Spleen (tissue), 11 donors: ENCODE data around the gene CMSS1. TPM values are rescaled to one million over a fixed set of nuclear protein-coding genes. Genes with fewer than 3 reads are reported as not detected.

Experiments used
- DNase-seq: peaks from one replicate; pipeline ENCODE4 v3.0.0-alpha.2; 2020
- H3K27ac ChIP-seq, 8 donors: fragments of 200-600 bp; sonication (generic) in 7 of 8; 1 replicate in 4 of 8; 2 replicates in 4 of 8; pipeline versions ENCODE4 v1.5.0 to v1.8.0; 2016 to 2021; ENCODE audit warnings: inconsistent platforms in 4 of 8, mild to moderate bottlenecking in 4 of 8, moderate library complexity in 1 of 8
- H3K27me3 ChIP-seq, 7 donors: fragments of 200-600 bp; sonication (generic) in 6 of 7; replicated peaks in 1 of 7; 1 replicate in 4 of 7; 2 replicates in 3 of 7; pipeline versions ENCODE4 v1.5.0 to v1.8.0; 2016 to 2021; ENCODE audit warnings: inconsistent platforms in 3 of 7, mild to moderate bottlenecking in 1 of 7
- H3K36me3 ChIP-seq, 6 donors: fragments of 200-600 bp; sonication (generic) in 5 of 6; 1 replicate in 4 of 6; 2 replicates in 2 of 6; pipeline versions ENCODE4 v1.5.0 to v1.8.0; 2016 to 2021; ENCODE audit warnings: inconsistent platforms in 2 of 6
- H3K4me1 ChIP-seq, 6 donors: fragments of 200-600 bp; sonication (generic) in 5 of 6; 1 replicate in 3 of 6; 2 replicates in 3 of 6; pipeline versions ENCODE4 v1.5.0 to v1.8.0; 2016 to 2021; ENCODE audit warnings: inconsistent platforms in 3 of 6
- H3K4me3 ChIP-seq, 8 donors: fragments of 200-600 bp; sonication (generic) in 7 of 8; 1 replicate in 4 of 8; 2 replicates in 4 of 8; pipeline versions ENCODE4 v1.5.0 to v1.8.0; 2016 to 2021; ENCODE audit warnings: inconsistent platforms in 4 of 8, mild to moderate bottlenecking in 4 of 8, moderate library complexity in 2 of 8
- H3K9me3 ChIP-seq, 8 donors: fragments of 200-600 bp; sonication (generic) in 7 of 8; 1 replicate in 4 of 8; 2 replicates in 4 of 8; pipeline versions ENCODE4 v1.5.0 to v1.8.0; 2016 to 2021; ENCODE audit warnings: inconsistent platforms in 4 of 8
- POLR2A ChIP-seq, 3 donors: fragments of 450-650 bp; IDR thresholded peaks; one replicate each; pipeline ENCODE4 v1.5.1; 2017; ENCODE audit warnings: antibody characterized with exemption in 3 of 3, mild to moderate bottlenecking in 1 of 3
- POLR2AphosphoS5 ChIP-seq, 3 donors: sonication (generic); formaldehyde crosslinking; IDR thresholded peaks; one replicate each; pipeline ENCODE4 v1.5.1; 2017; ENCODE audit warnings: antibody characterized with exemption in 3 of 3
- WGBS, 5 donors: extraction: QIAGEN DNeasy Blood & Tissue Kit in 3 of 5; methylation state at CpG; one replicate each; pipeline versions ENCODE4 v1.1.5 to v1.1.7; 2013 to 2018; 5-methylcytosine and 5-hydroxymethylcytosine counted together
- intact Hi-C: fragments of 100-400 bp; cut with DNase I; formaldehyde crosslinking; loops from one replicate; pipeline ENCODE4 v1.15.0; 2023; ENCODE audit warnings: low total_unique reads
- polyA plus RNA-seq, 3 donors: library from polyadenylated mRNA; stranded (reverse); fragments of 200-250 nt; gene quantifications; one replicate each; pipeline ENCODE4 v1.2.1, GENCODE V29; 2013
- total RNA-seq, 7 donors: library from RNA; depleted of rRNA in 3 of 7; stranded (reverse); fragments of >200 nt in 3 of 7; fragmentation: NEBNext Ultra II Directional in 4 of 7; extraction: Animal tissue kit (Norgen Biotek cat#: 25700) in 4 of 7; gene quantifications; one replicate each; pipeline versions ENCODE4 v1.1.0 to v1.2.1, GENCODE V29; 2016 to 2021
- TF ChIP-seq, protein P1 (sequence below), 11 experiments: fragments of 200-600 bp in 7 of 11; fragments of 450-650 bp in 4 of 11; sonication (generic) in 4 of 11; IDR thresholded peaks in 8 of 11; conservative IDR thresholded peaks in 3 of 11; 1 replicate in 7 of 11; 2 replicates in 4 of 11; pipeline versions ENCODE4 v1.4.0 to v1.8.0; 2016 to 2021; ENCODE audit warnings: antibody characterized with exemption in 11 of 11, inconsistent platforms in 4 of 11, mild to moderate bottlenecking in 1 of 11
- donor health status: healthy with polysubstance abuse.
- donor health status: DM: no; HTN: no; CAD: no; lungs with moderate emphysema.
- donor health status: DM: no; HTN: no; CAD: no.
- donor health status: Bipolar disorder and iron deficiency.
- donor health status: healthy.
- donor health status: DM: no; HTN: no; CAD: no.
- donor health status: DM: yes; HTN: yes; CAD: no.

CMSS1 gene
- total and polyA plus RNA-seq, 10 donors, result 6.9 to 30.1 (median 20.0) TPM

DNA sequence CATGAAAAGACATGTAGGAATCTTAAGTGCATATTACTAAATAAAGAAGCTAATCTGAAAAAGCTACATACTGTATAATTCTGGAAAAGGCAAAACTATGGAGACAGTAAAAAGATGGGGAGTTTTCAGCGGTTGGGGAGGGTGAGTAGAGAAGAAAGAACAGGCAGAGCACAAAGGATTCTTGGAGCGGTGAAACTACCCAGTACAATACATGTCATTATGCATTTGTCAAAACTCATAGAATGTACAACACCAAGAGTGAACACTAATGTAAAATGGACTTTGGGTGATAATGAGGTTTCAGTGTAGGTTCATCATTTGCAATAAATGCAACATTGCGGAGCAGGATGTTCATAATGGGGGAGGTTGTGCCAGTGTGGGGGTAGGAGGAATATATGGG lies 45.5 kb upstream of the CMSS1 start:
- intact Hi-C loops, result no loop called here
- Histone ChIP-seq H3K9me3 (no peaks in the 10 kb centered on the region), H3K4me1 (no peaks in the 10 kb centered on the region), H3K36me3 (no peaks in the 10 kb centered on the region), H3K4me3 (no peak overlapping the region), H3K27ac (no peak overlapping the region), H3K27me3 (peaks cover 0 to 7% (median 0%) of the 10 kb centered on the region in 7 donors)
- no peak for DNase-seq
- 89 to 93% (median 92%) methylated on average over 3 of the region's 3 CpGs for WGBS, 5 donors
- TF ChIP-seq, protein P1, sequence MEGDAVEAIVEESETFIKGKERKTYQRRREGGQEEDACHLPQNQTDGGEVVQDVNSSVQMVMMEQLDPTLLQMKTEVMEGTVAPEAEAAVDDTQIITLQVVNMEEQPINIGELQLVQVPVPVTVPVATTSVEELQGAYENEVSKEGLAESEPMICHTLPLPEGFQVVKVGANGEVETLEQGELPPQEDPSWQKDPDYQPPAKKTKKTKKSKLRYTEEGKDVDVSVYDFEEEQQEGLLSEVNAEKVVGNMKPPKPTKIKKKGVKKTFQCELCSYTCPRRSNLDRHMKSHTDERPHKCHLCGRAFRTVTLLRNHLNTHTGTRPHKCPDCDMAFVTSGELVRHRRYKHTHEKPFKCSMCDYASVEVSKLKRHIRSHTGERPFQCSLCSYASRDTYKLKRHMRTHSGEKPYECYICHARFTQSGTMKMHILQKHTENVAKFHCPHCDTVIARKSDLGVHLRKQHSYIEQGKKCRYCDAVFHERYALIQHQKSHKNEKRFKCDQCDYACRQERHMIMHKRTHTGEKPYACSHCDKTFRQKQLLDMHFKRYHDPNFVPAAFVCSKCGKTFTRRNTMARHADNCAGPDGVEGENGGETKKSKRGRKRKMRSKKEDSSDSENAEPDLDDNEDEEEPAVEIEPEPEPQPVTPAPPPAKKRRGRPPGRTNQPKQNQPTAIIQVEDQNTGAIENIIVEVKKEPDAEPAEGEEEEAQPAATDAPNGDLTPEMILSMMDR (IDR thresholded peaks at IDR 0.05 in 8 of 11, conservative IDR thresholded peaks at IDR 0.05 in 3 of 11), result no peak
- TF ChIP-seq POLR2A (IDR thresholded peaks at IDR 0.05), result no peak
- no peak for TF ChIP-seq POLR2AphosphoS5 (IDR thresholded peaks at IDR 0.05)

DNA sequence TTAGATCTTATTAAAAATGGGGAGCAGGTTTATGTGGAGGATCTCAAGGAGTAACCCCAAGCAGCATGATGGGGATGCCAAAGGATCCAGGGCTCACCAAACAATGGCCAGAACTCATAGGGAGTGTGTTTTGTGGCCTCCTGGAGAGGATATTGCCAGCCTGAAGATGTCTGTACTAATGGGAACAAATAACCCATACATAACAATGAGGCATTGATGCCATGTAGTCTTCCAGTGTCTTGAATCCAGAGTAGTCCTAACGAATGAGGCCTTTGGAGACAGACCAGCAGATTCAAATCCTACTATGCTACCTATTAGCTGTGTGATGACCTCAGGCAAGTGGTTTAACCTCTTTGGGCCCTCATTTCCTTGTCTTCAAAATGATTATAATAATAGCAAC lies 45.0 kb upstream of the CMSS1 start:
- intact Hi-C loops, result no loop called here
- H3K9me3 ChIP-seq, result no peaks in the 10 kb centered on the region
- WGBS, 5 donors, result 69 to 85% (median 76%) methylated on average over 1 of the region's 1 CpG
- H3K4me1 ChIP-seq, result no peaks in the 10 kb centered on the region
- no peak for DNase-seq
- TF ChIP-seq, protein P1 (IDR thresholded peaks at IDR 0.05 in 8 of 11, conservative IDR thresholded peaks at IDR 0.05 in 3 of 11), result no peak
- TF ChIP-seq POLR2AphosphoS5 (IDR thresholded peaks at IDR 0.05) (no peak), POLR2A (IDR thresholded peaks at IDR 0.05) (no peak)
- no peaks in the 10 kb centered on the region for H3K36me3 ChIP-seq
- peaks cover 0 to 8% (median 0%) of the 10 kb centered on the region in 7 donors for H3K27me3 ChIP-seq
- H3K4me3 ChIP-seq, result no peak overlapping the region
- no peak overlapping the region for H3K27ac ChIP-seq

DNA sequence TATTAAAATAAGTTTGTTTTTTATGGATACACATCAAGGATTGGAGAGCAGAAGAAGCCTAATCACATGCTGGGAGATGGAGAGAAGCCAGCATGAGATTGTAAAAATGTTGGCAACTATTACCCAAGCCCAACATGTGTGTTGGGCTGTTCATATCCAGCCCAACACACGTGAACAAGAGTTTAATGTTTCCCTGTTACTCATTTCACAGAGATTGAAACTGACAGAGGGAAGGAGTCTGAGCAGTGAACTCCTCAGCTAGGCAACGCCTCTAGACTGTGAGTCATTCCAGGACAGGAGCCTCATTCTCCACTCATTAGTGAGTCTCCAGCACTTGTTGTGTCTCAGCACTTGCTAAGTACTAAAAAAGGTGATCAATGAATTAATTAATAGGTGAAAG lies 43.2 kb upstream of the CMSS1 start:
- Histone ChIP-seq H3K9me3 (no peaks in the 10 kb centered on the region), H3K4me3 (no peak overlapping the region), H3K4me1 (no peaks in the 10 kb centered on the region), H3K27ac (no peak overlapping the region), H3K36me3 (no peaks in the 10 kb centered on the region), H3K27me3 (peaks cover 0 to 8% (median 0%) of the 10 kb centered on the region in 7 donors)
- TF ChIP-seq POLR2AphosphoS5 (IDR thresholded peaks at IDR 0.05) (no peak), POLR2A (IDR thresholded peaks at IDR 0.05) (no peak)
- TF ChIP-seq, protein P1 (IDR thresholded peaks at IDR 0.05 in 8 of 11, conservative IDR thresholded peaks at IDR 0.05 in 3 of 11), result no peak
- intact Hi-C loops, result no loop called here
- DNase-seq, result no peak
- 49 to 79% (median 61%) methylated on average over 2 of the region's 2 CpGs for WGBS, 5 donors

DNA sequence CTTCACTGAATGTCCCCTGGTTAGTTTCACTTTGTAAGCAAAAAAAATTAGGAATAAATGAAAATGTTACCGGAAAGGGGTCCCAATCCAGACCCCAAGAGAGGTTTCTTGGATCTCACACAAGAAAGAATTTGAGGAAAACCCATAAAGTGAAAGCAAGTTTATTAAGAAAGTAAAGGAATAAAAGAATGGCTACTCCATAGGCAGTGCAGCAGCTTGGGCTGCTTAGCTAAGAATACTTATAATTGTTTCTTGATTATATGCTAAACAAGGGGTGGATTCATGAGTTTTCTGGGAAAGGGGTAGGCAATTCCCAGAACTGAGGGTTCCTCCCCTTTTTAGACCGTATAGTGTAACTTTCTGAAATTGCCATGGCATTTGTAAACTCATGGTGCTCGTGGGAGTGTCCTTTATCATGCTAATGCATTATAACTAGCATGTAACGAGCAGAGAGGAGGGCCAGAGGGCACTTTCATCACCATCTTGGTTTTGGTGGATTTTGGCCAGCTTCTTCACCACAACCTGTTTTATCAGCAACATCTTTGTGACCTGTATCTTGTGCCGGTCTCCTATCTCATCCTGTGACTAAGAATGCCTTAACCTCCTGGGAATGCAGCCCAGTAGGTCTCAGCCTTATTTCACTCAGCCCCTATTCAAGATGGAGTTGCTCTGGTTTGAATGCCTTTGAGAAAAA lies 41.0 kb upstream of the CMSS1 start:
- TF ChIP-seq POLR2A (IDR thresholded peaks at IDR 0.05) (no peak), POLR2AphosphoS5 (IDR thresholded peaks at IDR 0.05) (no peak)
- TF ChIP-seq, protein P1 (IDR thresholded peaks at IDR 0.05 in 8 of 11, conservative IDR thresholded peaks at IDR 0.05 in 3 of 11), result no peak
- Histone ChIP-seq H3K9me3 (no peaks in the 10 kb centered on the region), H3K27ac (no peak overlapping the region), H3K4me3 (no peak overlapping the region), H3K36me3 (no peaks in the 10 kb centered on the region), H3K4me1 (no peaks in the 10 kb centered on the region), H3K27me3 (peaks cover 0 to 8% (median 0%) of the 10 kb centered on the region in 7 donors)
- DNase-seq, result no peak
- WGBS, 5 donors, result 71 to 80% (median 79%) methylated on average over 5 of the region's 5 CpGs
- intact Hi-C loops, result no loop called here
